Lower leg skin (tissue), 4 donors: ENCODE measurements around the gene HOXA5. TPM values are rescaled to one million over a fixed set of nuclear protein-coding genes. Genes with fewer than 3 reads are reported as not detected.

Experiments used
- DNase-seq, 2 donors: peaks; one replicate each; pipeline ENCODE4 v3.0.0-alpha.2; 2019; ENCODE audit warnings: low spot score in 2 of 2
- H3K4me3 ChIP-seq: fragments of 200-600 bp; sonication (generic); 2 replicates; pipeline ENCODE4 v1.5.1; 2017; ENCODE audit warnings: mild to moderate bottlenecking, low read depth; ENCODE audit not compliant: poor library complexity, severe bottlenecking
- CTCF ChIP-seq, 3 donors: fragments of 450-650 bp; IDR thresholded peaks; one replicate each; pipeline ENCODE4 v1.5.1; 2016; ENCODE audit warnings: antibody characterized with exemption in 3 of 3, mild to moderate bottlenecking in 3 of 3, moderate library complexity in 2 of 3
- POLR2A ChIP-seq, 2 donors: fragments of 450-650 bp; IDR thresholded peaks; one replicate each; pipeline ENCODE4 v1.6.1; 2016 to 2017; ENCODE audit warnings: antibody characterized with exemption in 2 of 2, mild to moderate bottlenecking in 1 of 2, moderate library complexity in 1 of 2
- WGBS, 2 donors: methylation state at CpG; one replicate each; pipeline ENCODE4 v1.1.5; 2018; 5-methylcytosine and 5-hydroxymethylcytosine counted together
- intact Hi-C: fragments of 100-400 bp; cut with DNase I; formaldehyde crosslinking; loops from one replicate; pipeline ENCODE4 v1.15.0; 2023; ENCODE audit warnings: low total_unique reads
- total RNA-seq, 4 donors: library from RNA; depleted of rRNA; stranded (reverse); fragments of >200 nt; gene quantifications; one replicate each; pipeline ENCODE4 v1.1.0, GENCODE V29; 2016

HOXA5 gene
- total RNA-seq, 4 donors from 2014 or later: 5.1 to 15.1 (median 6.1) TPM

GRCh38 chr7:27179503-27180430, 36.3 kb upstream of the HOXA5 start:
- no peak overlapping the region for H3K4me3 ChIP-seq
- DNase-seq: peak; percentile 69 to 95
- 23 to 24% methylated on average over 56 of the region's 56 CpGs for WGBS, 2 donors
- intact Hi-C loops: no loop called here
- TF ChIP-seq CTCF (IDR thresholded peaks at IDR 0.05) (peak in 1 of 3 donors; percentile 53), POLR2A (IDR thresholded peaks at IDR 0.05) (no peak)

- 57 to 59% methylated on average over 14 of the region's 14 CpGs for WGBS, 2 donors
- TF ChIP-seq POLR2A (IDR thresholded peaks at IDR 0.05) (no peak), CTCF (IDR thresholded peaks at IDR 0.05) (no peak)
- no peak overlapping the region for H3K4me3 ChIP-seq
- intact Hi-C loops: no loop called here
- peak in 1 of 2 donors; percentile 81 for DNase-seq
These were observed 35.5 kb upstream of the HOXA5 start for GRCh38 chr7:27179030-27179429.

GRCh38 chr7:27178366-27178765, 34.9 kb upstream of the HOXA5 start:
- H3K4me3 ChIP-seq: no peak overlapping the region
- intact Hi-C loops: no loop called here
- 64 to 65% methylated on average over 6 of the region's 6 CpGs for WGBS, 2 donors
- TF ChIP-seq POLR2A (IDR thresholded peaks at IDR 0.05): no peak
- peak; percentile 47 to 88 for DNase-seq

GRCh38 chr7:27177795-27178320, 34.4 kb upstream of the HOXA5 start:
- H3K4me3 ChIP-seq: no peak overlapping the region
- TF ChIP-seq POLR2A (IDR thresholded peaks at IDR 0.05) (no peak), CTCF (IDR thresholded peaks at IDR 0.05) (no peak)
- DNase-seq: peak in 1 of 2 donors; percentile 75
- intact Hi-C loops: no loop called here
- 54 to 57% methylated on average over 5 of the region's 5 CpGs for WGBS, 2 donors

GRCh38 chr7:27176962-27177794, 33.7 kb upstream of the HOXA5 start:
- DNase-seq: peak in 1 of 2 donors; percentile 86
- 61 to 67% methylated on average over 22 of the region's 22 CpGs for WGBS, 2 donors
- TF ChIP-seq CTCF (IDR thresholded peaks at IDR 0.05) (no peak), POLR2A (IDR thresholded peaks at IDR 0.05) (no peak)
- H3K4me3 ChIP-seq: no peak overlapping the region
- intact Hi-C loops: no loop called here

GRCh38 chr7:27176524-27176845, 33.0 kb upstream of the HOXA5 start:
- WGBS, 2 donors: 56 to 60% methylated on average over 3 of the region's 3 CpGs
- intact Hi-C loops: no loop called here
- TF ChIP-seq CTCF (IDR thresholded peaks at IDR 0.05) (no peak), POLR2A (IDR thresholded peaks at IDR 0.05) (no peak)
- DNase-seq: peak in 1 of 2 donors; percentile 84
- H3K4me3 ChIP-seq: no peak overlapping the region
